ENCODE measurements around the gene CRIP1.

- TF ChIP-seq SMC3 (IDR thresholded peaks at IDR 0.05) (no peak), NPAS2 (CRISPR knock-in tag; IDR thresholded peaks at IDR 0.05; ENCODE audit: borderline replicate concordance) (no peak), CEBPB (IDR thresholded peaks at IDR 0.05) (no peak), RAD21 (conservative IDR thresholded peaks at IDR 0.05 in 1 of 2, IDR thresholded peaks at IDR 0.05 in 1 of 2) (no peak), CHD4 (IDR thresholded peaks at IDR 0.05; ENCODE audit: borderline replicate concordance) (no peak), EP300 (IDR thresholded peaks at IDR 0.05) (no peak), MAZ (IDR thresholded peaks at IDR 0.05; ENCODE audit: borderline replicate concordance, low read depth, low read length) (no peak)
- TF ChIP-seq, protein P1, sequence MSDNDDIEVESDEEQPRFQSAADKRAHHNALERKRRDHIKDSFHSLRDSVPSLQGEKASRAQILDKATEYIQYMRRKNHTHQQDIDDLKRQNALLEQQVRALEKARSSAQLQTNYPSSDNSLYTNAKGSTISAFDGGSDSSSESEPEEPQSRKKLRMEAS (IDR thresholded peaks at IDR 0.05): no peak
Observed at GRCh38 chr14:105474483-105475268, 12.0 kb upstream of the CRIP1 start, which contains the start of gene CRIP2.
